T-helper 9 cell (primary cell): ENCODE measurements around the gene TRIM32.

ENCODE experiments used
- DNase-seq: peaks from one replicate; pipeline ENCODE4 v3.0.0-alpha.2; 2020
- total RNA-seq, 2 donors: gene quantifications; one replicate each; lab custom pipeline; 2026; lab: John Stamatoyannopoulos, UW

TRIM32 gene, protein sequence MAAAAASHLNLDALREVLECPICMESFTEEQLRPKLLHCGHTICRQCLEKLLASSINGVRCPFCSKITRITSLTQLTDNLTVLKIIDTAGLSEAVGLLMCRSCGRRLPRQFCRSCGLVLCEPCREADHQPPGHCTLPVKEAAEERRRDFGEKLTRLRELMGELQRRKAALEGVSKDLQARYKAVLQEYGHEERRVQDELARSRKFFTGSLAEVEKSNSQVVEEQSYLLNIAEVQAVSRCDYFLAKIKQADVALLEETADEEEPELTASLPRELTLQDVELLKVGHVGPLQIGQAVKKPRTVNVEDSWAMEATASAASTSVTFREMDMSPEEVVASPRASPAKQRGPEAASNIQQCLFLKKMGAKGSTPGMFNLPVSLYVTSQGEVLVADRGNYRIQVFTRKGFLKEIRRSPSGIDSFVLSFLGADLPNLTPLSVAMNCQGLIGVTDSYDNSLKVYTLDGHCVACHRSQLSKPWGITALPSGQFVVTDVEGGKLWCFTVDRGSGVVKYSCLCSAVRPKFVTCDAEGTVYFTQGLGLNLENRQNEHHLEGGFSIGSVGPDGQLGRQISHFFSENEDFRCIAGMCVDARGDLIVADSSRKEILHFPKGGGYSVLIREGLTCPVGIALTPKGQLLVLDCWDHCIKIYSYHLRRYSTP
- 5.8 to 24.6 reads per million in 2 donors for total RNA-seq

- peak; percentile 90 for DNase-seq
These were observed at the start of gene TRIM32 for GRCh38 chr9:116687074-116687753. Gene TRIM32, plus strand, starts transcription at chr9:116687305. Its CDS starts 10,438 bp downstream, at chr9:116697743.

- DNase-seq, result no peak
These were observed 47.8 kb upstream of the TRIM32 start for GRCh38 chr9:116639251-116639741.

DNA sequence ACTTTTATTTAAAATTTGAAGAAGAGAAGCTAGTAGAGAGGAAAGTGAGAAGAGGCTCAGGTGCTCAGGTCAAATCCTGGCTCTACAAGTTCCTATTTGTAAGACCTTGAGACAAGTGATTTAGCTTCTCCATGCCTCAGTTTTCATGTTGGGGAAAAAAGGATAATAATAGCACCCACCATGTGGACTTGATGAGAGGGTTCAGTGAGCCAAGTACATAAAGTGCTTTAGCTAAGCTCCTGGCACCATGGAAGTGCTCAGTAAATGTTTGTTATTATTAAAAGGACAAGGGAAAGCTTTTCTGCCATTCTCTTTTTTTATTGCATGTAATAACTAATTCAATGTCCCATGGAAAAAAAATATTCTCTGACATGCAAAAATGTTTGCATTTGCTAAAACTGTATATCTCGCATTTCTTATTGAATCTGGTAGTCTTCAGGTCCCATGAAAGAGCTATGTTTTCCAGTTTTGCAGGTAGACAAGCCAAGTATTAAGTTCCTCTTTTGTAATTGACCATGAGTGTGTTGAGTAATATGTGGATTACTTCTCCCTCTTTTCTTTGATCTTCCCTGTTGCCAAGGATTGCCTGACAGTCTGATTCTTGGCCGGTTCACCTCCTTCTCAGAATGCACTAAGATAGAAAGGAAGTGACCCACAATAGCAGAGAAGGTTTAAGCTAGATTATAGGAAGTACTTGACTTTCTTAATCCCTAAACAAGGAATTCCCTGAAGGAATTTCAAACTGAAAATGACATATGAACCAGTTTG is 45.6 kb upstream of the TRIM32 start:
- no peak for DNase-seq

DNA sequence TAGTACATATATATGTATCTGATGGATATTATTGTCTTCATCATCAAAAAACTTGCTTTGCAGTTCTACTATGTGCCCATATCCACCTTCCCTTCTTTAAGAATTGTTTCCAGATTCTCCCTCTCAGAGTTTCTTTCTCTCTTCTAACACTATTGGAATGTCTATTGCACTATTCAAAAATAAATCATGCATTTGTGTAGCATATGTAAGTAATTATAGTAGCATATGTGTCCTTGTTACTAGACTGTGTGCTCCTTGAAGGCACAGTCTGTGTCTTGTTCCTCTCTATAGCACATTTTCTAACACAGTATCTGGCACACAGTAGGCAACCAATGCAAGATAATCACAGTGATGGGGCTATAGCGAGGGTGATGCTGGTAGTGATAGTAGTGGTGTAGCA is 43.4 kb upstream of the TRIM32 start:
- no peak for DNase-seq

- DNase-seq, result no peak
These were observed 42.9 kb upstream of the TRIM32 start for GRCh38 chr9:116644091-116644688.

DNA sequence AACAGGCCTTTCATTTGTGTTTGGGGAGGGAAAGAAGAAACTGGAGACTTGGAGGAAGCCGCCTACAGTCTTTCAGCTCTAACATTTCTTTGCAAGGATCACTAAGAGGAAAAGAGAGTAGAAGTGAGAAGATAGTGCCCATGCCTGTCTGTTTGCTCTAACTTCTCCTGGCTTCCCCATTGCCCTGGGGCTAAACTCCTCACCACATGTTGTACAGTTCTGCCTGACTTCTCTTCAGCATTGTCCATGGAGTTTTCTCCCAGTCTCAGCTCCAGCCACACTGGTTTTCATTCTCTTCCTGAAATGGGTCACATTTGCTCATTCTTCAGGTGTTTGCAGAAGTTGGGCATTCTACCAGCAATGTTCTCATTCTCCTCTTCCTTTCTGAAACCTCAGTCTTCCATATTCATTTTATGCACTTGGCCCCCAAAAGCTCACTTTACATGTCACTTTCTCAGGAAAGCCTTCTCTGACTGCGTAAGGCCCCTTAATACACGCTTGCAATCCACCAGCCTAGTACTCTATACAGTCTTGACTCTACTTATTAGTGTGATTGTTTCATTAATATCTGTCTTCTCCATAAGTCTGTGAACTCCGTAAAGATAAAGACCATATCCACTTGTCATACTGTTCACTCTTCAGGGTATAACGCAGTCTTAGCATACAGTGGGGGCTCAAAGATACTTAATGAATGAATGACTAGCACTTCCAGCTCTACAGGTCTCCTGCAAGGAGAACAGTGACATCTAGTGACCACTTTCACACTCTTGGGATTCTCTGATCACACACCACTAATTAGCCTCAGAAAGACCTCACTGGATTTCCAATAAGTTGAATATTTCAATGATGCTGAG is 40.2 kb upstream of the TRIM32 start:
- no peak for DNase-seq

DNA sequence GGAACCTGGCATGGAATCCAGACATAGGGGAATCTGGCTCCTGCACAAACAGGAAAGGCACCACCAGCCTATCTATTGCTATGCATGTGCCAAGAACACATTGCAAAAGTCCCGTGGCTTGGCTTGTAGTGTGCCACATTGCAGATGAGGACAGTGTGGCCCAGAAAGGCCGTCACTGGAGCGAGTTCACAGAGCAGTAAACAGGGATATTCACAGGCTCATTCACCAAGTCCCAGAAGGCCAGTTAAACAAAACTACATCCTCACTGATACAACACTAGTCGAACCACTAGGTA is 39.6 kb upstream of the TRIM32 start:
- no peak for DNase-seq

- DNase-seq, result no peak
These were observed 33.6 kb upstream of the TRIM32 start for GRCh38 chr9:116653348-116654058.

DNA sequence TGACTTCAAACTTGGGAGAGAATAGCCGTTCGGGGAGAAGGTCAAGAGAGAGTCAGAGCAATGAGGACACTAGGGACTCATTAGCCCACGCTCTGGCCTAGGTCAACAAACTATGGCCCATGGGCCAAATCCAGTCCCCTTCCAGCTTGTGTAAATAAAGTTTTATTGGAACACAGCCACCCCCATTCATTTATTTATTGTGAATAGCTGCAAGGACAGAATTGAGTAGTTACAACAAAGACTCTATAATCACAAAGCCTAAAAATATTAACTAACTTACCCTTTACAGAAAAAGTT is 33.1 kb upstream of the TRIM32 start:
- no peak for DNase-seq

- DNase-seq, result no peak
These were observed 30.6 kb upstream of the TRIM32 start for GRCh38 chr9:116656501-116656971.

DNA sequence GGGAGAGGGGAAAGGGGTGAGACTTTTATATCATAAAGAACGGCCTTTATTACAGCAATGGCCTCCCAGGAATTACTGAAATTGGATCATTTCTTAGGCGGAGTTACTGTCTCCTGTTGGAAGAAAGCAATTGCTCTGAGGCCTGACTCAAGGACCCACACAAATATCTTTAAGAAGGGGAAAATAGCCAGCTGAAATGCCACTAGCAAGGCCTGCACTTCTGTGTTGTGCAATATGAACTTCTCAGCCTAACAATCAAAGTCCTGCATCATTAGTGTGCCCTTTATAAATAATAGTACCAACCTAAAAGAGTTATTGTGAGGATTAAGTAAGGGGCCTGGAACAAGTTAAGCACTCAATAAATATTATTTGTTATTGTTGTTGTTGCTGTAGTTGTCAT is 30.1 kb upstream of the TRIM32 start:
- no peak for DNase-seq

- no peak for DNase-seq
These were observed 28.8 kb upstream of the TRIM32 start for GRCh38 chr9:116658265-116658664.

DNA sequence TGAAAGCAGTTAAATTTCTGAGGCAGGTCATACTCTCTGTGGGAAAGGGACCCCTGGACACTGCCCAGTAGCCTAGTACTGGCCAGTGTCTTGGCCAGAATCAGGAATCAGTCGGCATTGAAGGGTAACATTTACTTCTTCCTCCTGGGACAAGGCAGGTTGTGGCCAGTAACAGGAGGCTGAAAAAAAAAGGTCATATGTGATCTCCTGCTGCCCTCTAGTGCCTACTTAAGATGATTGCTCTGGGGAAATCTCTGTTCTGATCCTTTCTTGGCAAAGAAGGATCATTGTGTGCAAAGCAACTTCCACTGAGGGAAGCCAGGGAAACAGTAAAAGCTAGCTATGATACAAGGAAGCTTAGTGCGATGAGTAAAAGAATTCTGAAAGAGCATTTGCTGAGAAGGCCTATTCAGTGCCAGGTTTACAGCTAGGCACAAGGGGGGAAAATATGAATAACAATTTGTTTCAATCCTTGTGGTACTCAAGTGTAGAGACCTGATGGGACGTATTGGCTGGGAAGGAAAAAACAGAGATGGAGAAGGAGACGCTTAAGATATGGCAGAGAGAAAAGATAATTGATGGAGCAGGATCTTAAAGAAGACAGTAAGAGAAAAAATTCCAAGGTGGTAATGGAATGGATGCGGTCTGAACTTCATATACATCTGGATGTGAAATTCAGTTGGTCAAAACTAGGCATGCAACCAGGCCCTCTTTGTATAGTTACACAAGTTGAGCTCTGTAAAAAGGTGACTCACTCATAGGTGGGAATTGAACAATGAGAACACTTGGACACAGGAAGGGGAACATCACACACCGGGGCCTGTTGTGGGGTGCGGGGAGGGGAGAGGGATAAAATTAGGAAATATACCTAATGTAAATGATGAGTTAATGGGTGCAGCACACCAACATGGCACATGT is 25.8 kb upstream of the TRIM32 start:
- DNase-seq, result no peak

DNA sequence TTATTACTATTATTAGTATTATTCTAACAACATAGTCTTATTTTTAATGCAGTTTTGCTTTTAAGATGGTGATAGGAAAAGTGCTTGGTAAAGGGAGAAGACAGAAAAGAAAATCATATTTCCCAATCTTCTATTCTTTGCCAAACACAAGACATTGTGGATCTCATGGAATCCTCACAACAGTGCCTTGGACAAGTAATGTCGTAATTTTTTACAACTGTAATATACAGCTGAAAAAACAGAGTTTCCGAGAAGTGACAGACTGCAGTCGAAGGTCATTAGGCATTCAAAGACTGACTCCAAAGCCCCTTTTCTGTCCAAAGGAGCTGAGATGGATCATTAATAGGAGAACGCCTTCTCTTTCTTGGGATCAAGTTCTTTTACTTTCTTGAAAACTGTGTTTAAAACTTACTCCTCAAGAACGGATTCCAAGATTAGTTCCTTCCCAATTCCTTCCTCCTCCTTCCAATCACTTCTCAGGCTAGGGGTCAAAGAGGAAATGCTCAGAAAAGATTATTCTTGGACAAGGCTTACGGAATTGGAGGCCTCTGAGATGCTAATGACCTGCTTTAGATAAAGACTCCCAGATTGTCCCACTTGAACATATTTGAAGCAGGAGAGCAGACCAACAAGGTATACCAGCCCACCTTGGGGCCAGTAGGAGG is 24.3 kb upstream of the TRIM32 start:
- DNase-seq, result no peak

DNA sequence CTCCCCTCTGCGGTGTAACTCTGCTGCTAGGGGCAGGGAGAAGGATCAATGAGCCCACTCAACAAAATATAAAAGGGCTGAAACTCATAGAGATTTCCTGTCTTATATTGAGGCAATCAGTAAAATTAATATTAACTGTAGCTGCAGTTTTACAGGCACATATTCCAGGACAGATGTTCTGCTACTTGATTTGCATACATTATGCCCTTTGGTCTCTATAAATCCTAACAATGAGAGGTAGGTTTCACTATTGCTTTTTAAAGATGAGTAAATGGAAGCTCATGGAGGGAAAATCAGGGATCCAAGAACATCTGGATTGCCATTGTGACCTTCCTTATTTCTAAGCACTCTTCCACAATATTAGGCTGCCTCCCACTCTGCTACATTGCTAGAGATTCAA is 23.5 kb upstream of the TRIM32 start:
- no peak for DNase-seq

GRCh38 chr9:116668970-116669695 is 18.0 kb upstream of the TRIM32 start:
- DNase-seq, result no peak

DNA sequence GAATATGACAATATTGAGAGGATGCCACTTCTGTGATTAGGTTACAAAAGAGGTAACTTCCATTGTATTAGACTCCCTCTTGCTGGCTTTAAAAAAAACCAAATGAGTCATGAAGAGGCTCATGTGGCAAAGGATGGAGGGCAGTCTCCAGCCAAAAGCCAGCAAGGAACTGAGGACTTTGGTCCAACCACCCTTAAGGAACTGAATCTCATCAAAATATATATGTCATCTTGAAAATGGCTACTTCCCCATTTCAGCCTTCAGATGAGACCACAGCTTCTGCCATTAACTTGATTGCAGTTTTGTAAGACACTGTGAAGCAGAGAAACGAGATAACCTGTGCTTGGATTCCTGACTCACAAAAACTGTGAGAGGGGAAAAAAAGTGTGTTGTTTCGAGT is 15.5 kb upstream of the TRIM32 start:
- no peak for DNase-seq

DNA sequence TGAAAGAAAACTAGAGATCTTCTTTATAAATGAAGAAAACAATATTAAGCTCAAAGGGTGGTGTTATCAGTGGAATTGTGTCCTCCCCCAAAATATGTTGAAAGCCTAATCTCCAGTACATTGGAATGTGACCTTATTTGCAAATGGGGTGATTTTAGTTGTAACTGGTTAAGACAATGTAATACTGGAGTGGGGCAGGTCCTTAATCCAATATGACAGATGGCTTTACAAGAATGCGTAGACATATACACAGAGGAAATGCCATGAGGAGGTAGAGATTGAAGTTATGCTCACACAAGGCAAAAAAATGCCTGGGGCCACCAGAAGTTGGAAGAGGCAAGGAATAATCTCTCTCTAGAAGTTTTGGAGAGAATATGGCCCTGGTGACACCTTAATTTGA is 13.7 kb upstream of the TRIM32 start:
- no peak for DNase-seq
